ENCODE measurements around the gene GMDS. TPM values are rescaled to one million over a fixed set of nuclear protein-coding genes. Genes with fewer than 3 reads are reported as not detected.

GMDS gene
- total and polyA plus RNA-seq, 2 of the 8 experiments (the other 6 are each of a cell fraction or from before 2014, with no cell fraction given) = 16.8 to 50.0 TPM

GRCh38 chr6:2126351-2126750 is 119.1 kb downstream of the GMDS start:
- Histone ChIP-seq H3K27me3 (replicated peaks in 1 of 4; ENCODE audit: control insufficient read depth in 3 of 4, extremely low read depth in 1 of 4, insufficient read depth in 3 of 4, low read length in 3 of 4) (no peaks in the 10 kb centered on the region), H3K27ac (ENCODE audit: low read depth, low read length) (no peak overlapping the region), H3K9ac (replicated peaks in 1 of 4; ENCODE audit: extremely low read depth in 1 of 4, low read depth in 3 of 4, low read length in 3 of 4) (no peak overlapping the region), H2BK12ac (ENCODE audit: low read depth, low read length) (no peak overlapping the region), H4K8ac (ENCODE audit: extremely low read depth, insufficient read depth, low read length) (no peak overlapping the region), H2BK15ac (ENCODE audit: low read length) (no peak overlapping the region), H4K91ac (replicated peaks; ENCODE audit: insufficient read length, low read length) (no peak overlapping the region), H3K79me1 (ENCODE audit: low read depth, low read length) (no peaks in the 10 kb centered on the region), H3K23me2 (ENCODE audit: low read depth, low read length) (no peaks in the 10 kb centered on the region), H3K56ac (replicated peaks; ENCODE audit: insufficient read length, low read depth, low read length) (no peak overlapping the region), H3K4me3 (ENCODE audit: extremely low read depth in 1 of 4, insufficient read depth in 2 of 4, low read depth in 3 of 4, low read length in 4 of 4) (no peak overlapping the region), H2BK120ac (replicated peaks; ENCODE audit: low read depth, low read length) (no peak overlapping the region), H3K79me2 (ENCODE audit: control insufficient read depth in 1 of 2, insufficient read depth in 2 of 2, low read length in 2 of 2) (0 out of 4 replicates have a peak, but pooled peaks cover 0 to 6% of the 10 kb centered on the region in 2 experiments), H2BK5ac (ENCODE audit: low read depth, low read length) (no peak overlapping the region), H3K36me3 (ENCODE audit: control insufficient read depth in 2 of 4, insufficient read depth in 4 of 4, low read length in 3 of 4) (no peaks in the 10 kb centered on the region), H3K23ac (ENCODE audit: insufficient read length) (no peak overlapping the region), H3K9me3 (ENCODE audit: insufficient read depth in 2 of 2, low read depth in 1 of 2, low read length in 1 of 2) (no peaks in the 10 kb centered on the region), H2AK5ac (ENCODE audit: low read depth, low read length) (no peak overlapping the region), H3K4ac (replicated peaks; ENCODE audit: insufficient read length, low read depth, low read length) (no peak overlapping the region), H4K20me1 (replicated peaks in 1 of 2; ENCODE audit: control insufficient read depth in 1 of 2, insufficient read depth in 2 of 2, low read length in 2 of 2) (peaks cover 0 to 1% of the 10 kb centered on the region in 2 experiments), H4K5ac (ENCODE audit: insufficient read length, low read depth, low read length) (no peak overlapping the region), H3K18ac (ENCODE audit: extremely low read depth, low read length) (no peak overlapping the region), H2AFZ (ENCODE audit: low read length) (no peak overlapping the region), H2BK20ac (ENCODE audit: low read length) (no peak overlapping the region), H3K4me2 (ENCODE audit: insufficient read depth in 1 of 2, low read depth in 2 of 2, low read length in 2 of 2) (no peak overlapping the region), H3K4me1 (replicated peaks in 1 of 4; ENCODE audit: control insufficient read depth in 3 of 4, insufficient read depth in 4 of 4, low read length in 3 of 4) (no peaks in the 10 kb centered on the region; a peak in 1 of 7 replicates), H3K14ac (ENCODE audit: insufficient read length) (no peak overlapping the region)
- no peak for DNase-seq (ENCODE audit: low read depth in 1 of 2, low spot score in 2 of 2)
- ChIA-PET CTCF (ENCODE audit: partially characterized antibody) (interaction anchor here (1.0 to 1.6 kb wide), 2 partner anchors 14 to 32 kb away, joined by 3 to 4 read pairs; no protein-coding TSS in a partner anchor), POLR2A (ENCODE audit: partially characterized antibody) (no interaction called here)
- no peak for TF ChIP-seq ZNF274 (IDR thresholded peaks at IDR 0.05; ENCODE audit: borderline replicate concordance, extremely low read depth, low read length)
- TF ChIP-seq RBBP5 (IDR thresholded peaks at IDR 0.05; ENCODE audit: borderline replicate concordance, low read depth, low read length) = no peak
- FAIRE-seq = no peak
- 95% methylated on average over 7 of the region's 7 CpGs; no CpG with 5 or more reads in 1 of the 2 experiments for WGBS, 2 experiments (ENCODE audit: extremely low coverage in 1 of 2, insufficient coverage in 1 of 2, insufficient read length in 1 of 2, insufficient replicate concordance in 2 of 2, low coverage in 1 of 2, low lambda C conversion rate in 2 of 2, missing lambda C conversion rate in 1 of 2)
